IMR-90 (cell line): ENCODE data around the gene KDM8. TPM values are rescaled to one million over a fixed set of nuclear protein-coding genes. Genes with fewer than 3 reads are reported as not detected.

Experiments used
- ATAC-seq: fragments of 200-7000 bp; cut with Tn5 transposase; 2 replicates; pipeline ENCODE4 v1.9.1; 2020; ENCODE audit warnings: low read depth, mild to moderate bottlenecking, moderate library complexity
- BruUV-seq: library from RNA; stranded (reverse); fragments of 400-500 nt; replicated peaks from 2 replicates; lab custom pipeline; 2021; lab: Mats Ljungman, UMichigan
- CTCF ChIA-PET: fragments of 300-600 bp; formaldehyde crosslinking; extraction: SDS; loops from one replicate; lab custom pipeline; 2021; ENCODE audit warnings: antibody characterized with exemption; lab: Yijun Ruan, JAX
- POLR2A ChIA-PET: fragments of 300-600 bp; sonication (Branson Sonifier 250); formaldehyde crosslinking; loops from one replicate; lab custom pipeline; 2022; ENCODE audit warnings: antibody characterized with exemption; ENCODE audit not compliant: unreplicated experiment; lab: Charles Lee
- DNase-seq: peaks from one replicate; pipeline ENCODE4 v3.0.0; 2013
- H2AFZ ChIP-seq: replicated peaks from 2 replicates; pipeline ENCODE3; 2013; ENCODE audit warnings: low read length, mild to moderate bottlenecking; ENCODE audit not compliant: poor library complexity
- H2AK5ac ChIP-seq: 2 replicates; pipeline ENCODE4 v1.6.1; 2013; ENCODE audit warnings: low read depth, low read length, inconsistent platforms
- H2AK9ac ChIP-seq: replicated peaks from 2 replicates; pipeline ENCODE3; 2013; ENCODE audit warnings: mild to moderate bottlenecking, low read depth, low read length, moderate library complexity; ENCODE audit not compliant: poor library complexity
- H2BK120ac ChIP-seq: 2 replicates; pipeline ENCODE4 v1.6.1; 2013; ENCODE audit warnings: low read depth, low read length, inconsistent platforms
- H2BK15ac ChIP-seq: 3 replicates; pipeline ENCODE4 v1.6.1; 2013; ENCODE audit warnings: low read depth, low read length, inconsistent platforms
- H2BK20ac ChIP-seq: 2 replicates; pipeline ENCODE4 v1.6.1; 2013; ENCODE audit warnings: low read depth, mild to moderate bottlenecking, inconsistent platforms, low read length, moderate library complexity
- H2BK5ac ChIP-seq: 2 replicates; pipeline ENCODE4 v1.6.1; 2013; ENCODE audit warnings: mild to moderate bottlenecking, low read depth, low read length, inconsistent platforms; ENCODE audit not compliant: poor library complexity, severe bottlenecking
- H3K14ac ChIP-seq: replicated peaks from 2 replicates; pipeline ENCODE4 v1.6.1; 2013; ENCODE audit warnings: low read depth, low read length, inconsistent platforms
- H3K18ac ChIP-seq: 2 replicates; pipeline ENCODE4 v1.6.1; 2013; ENCODE audit warnings: low read depth, low read length, control low read depth
- H3K23ac ChIP-seq: 2 replicates; pipeline ENCODE4 v1.6.1; 2013; ENCODE audit warnings: low read depth, low read length, inconsistent platforms
- H3K27ac ChIP-seq: 2 replicates; pipeline ENCODE4 v1.5.1; 2013; ENCODE audit warnings: mild to moderate bottlenecking, control low read depth, low read length; ENCODE audit not compliant: insufficient read depth
- H3K27me3 ChIP-seq: 2 replicates; pipeline ENCODE4 v1.6.1; 2013; ENCODE audit warnings: low read length; ENCODE audit not compliant: control insufficient read depth, insufficient read depth
- H3K36me3 ChIP-seq: 2 replicates; pipeline ENCODE4 v1.6.1; 2013; ENCODE audit warnings: low read length, mixed read lengths; ENCODE audit not compliant: control insufficient read depth, insufficient read depth
- H3K4ac ChIP-seq: 2 replicates; pipeline ENCODE4 v1.6.1; 2013; ENCODE audit warnings: low read depth, low read length, inconsistent platforms
- H3K4me1 ChIP-seq: 2 replicates; pipeline ENCODE4 v1.6.1; 2013; ENCODE audit warnings: low read length, mixed read lengths; ENCODE audit not compliant: control insufficient read depth, insufficient read depth
- H3K4me2 ChIP-seq: 2 replicates; pipeline ENCODE4 v1.6.1; 2013; ENCODE audit warnings: low read depth, mild to moderate bottlenecking, control low read depth, low read length, moderate library complexity
- H3K4me3 ChIP-seq: 2 replicates; pipeline ENCODE4 v1.5.1; 2013; ENCODE audit warnings: low read depth, mild to moderate bottlenecking, control low read depth, low read length, moderate library complexity; ENCODE audit not compliant: insufficient read depth
- H3K56ac ChIP-seq: 2 replicates; pipeline ENCODE4 v1.6.1; 2013; ENCODE audit warnings: low read length, inconsistent platforms; ENCODE audit not compliant: insufficient read depth; ENCODE audit errors: extremely low read depth
- H3K79me1 ChIP-seq, 2 experiments: 2 replicates each; pipeline ENCODE4 v1.6.1; 2013; ENCODE audit warnings: low read length in 2 of 2, inconsistent platforms in 1 of 2, low read depth in 1 of 2
- H3K9ac ChIP-seq: 2 replicates; pipeline ENCODE4 v1.6.1; 2013; ENCODE audit warnings: low read depth, low read length, control low read depth
- H3K9me1 ChIP-seq: 2 replicates; pipeline ENCODE4 v1.6.1; 2013; ENCODE audit warnings: low read length, inconsistent platforms; ENCODE audit not compliant: insufficient read depth
- H3K9me3 ChIP-seq: 2 replicates; pipeline ENCODE4 v1.6.1; 2013; ENCODE audit warnings: low read length; ENCODE audit not compliant: control insufficient read depth, insufficient read depth
- H4K20me1 ChIP-seq: 2 replicates; pipeline ENCODE4 v1.6.1; 2013; ENCODE audit warnings: low read length, inconsistent platforms; ENCODE audit not compliant: insufficient read depth
- H4K5ac ChIP-seq: 2 replicates; pipeline ENCODE4 v1.6.1; 2013; ENCODE audit warnings: mild to moderate bottlenecking, low read depth, low read length, control low read depth
- H4K8ac ChIP-seq, 2 experiments: 2 replicates each; pipeline ENCODE4 v1.6.1; 2013; ENCODE audit warnings: low read depth in 2 of 2, low read length in 2 of 2, control low read depth in 1 of 2, inconsistent platforms in 1 of 2
- H4K91ac ChIP-seq: 2 replicates; pipeline ENCODE4 v1.6.1; 2013; ENCODE audit warnings: low read depth, low read length, inconsistent platforms; ENCODE audit not compliant: insufficient read depth
- CHD1 ChIP-seq: IDR thresholded peaks from 2 replicates; pipeline ENCODE4 v1.6.1; 2012; ENCODE audit warnings: low read depth, low read length, improper control_type of control experiment
- FOS ChIP-seq: fragments of 150-350 bp; IDR thresholded peaks from 2 replicates; pipeline ENCODE4 v1.6.1; 2016; ENCODE audit warnings: low read depth, low read length
- MAZ ChIP-seq: IDR thresholded peaks from 2 replicates; pipeline ENCODE4 v1.6.1; 2012; ENCODE audit warnings: low read depth, mild to moderate bottlenecking, low read length, improper control_type of control experiment, moderate library complexity, borderline replicate concordance
- NFE2L2 ChIP-seq: fragments of 150-350 bp; IDR thresholded peaks from 2 replicates; pipeline ENCODE4 v1.6.1; 2016; ENCODE audit warnings: low read depth, mild to moderate bottlenecking, low read length
- RCOR1 ChIP-seq: IDR thresholded peaks from 2 replicates; pipeline ENCODE4 v1.6.1; 2012; ENCODE audit warnings: mild to moderate bottlenecking, low read length, improper control_type of control experiment; ENCODE audit not compliant: insufficient replicate concordance
- RFX5 ChIP-seq: IDR thresholded peaks from 2 replicates; pipeline ENCODE4 v1.8.0; 2012; ENCODE audit warnings: low read depth, mild to moderate bottlenecking, low read length, moderate library complexity
- SMC3 ChIP-seq: fragments of 150-350 bp; IDR thresholded peaks from 2 replicates; pipeline ENCODE4 v1.6.1; 2016; ENCODE audit warnings: low read depth, mild to moderate bottlenecking, antibody characterized with exemption, low read length, moderate library complexity
- WGBS, 2 experiments: methylation state at CpG; one replicate each; pipeline versions ENCODE4 v1.1.5 to v1.1.7; 2013; ENCODE audit warnings: missing lambda C conversion rate in 2 of 2; ENCODE audit not compliant: insufficient read length in 1 of 2; ENCODE audit errors: extremely low coverage in 2 of 2; 5-methylcytosine and 5-hydroxymethylcytosine counted together
- dilution Hi-C: fragments of 300-500 bp; cut with HindIII; formaldehyde crosslinking; loops from one replicate; pipeline ENCODE4 v1.14.3; 2018; ENCODE audit warnings: low sequenced_read_pairs; ENCODE audit not compliant: unreplicated experiment
- in situ Hi-C: fragments of 300-500 bp; cut with MboI; formaldehyde crosslinking; loops from 3 replicates; pipeline ENCODE4 v1.14.3; 2019; ENCODE audit warnings: low sequenced_read_pairs, inconsistent platforms, mixed read lengths
- intact Hi-C: fragments of 100-400 bp; cut with micrococcal nuclease; formaldehyde crosslinking; loops from 2 replicates; pipeline ENCODE4 v1.10.0; 2022
- polyA plus RNA-seq, 3 experiments: library from polyadenylated mRNA; depleted of rRNA; stranded (reverse); fragments of >200 nt; gene quantifications; 2 replicates each; pipeline ENCODE4 v1.2.3, GENCODE V29; 2012; ENCODE audit warnings: low replicate concordance in 1 of 3
- total RNA-seq: library from RNA; depleted of rRNA; stranded (reverse); fragments of >200 nt; gene quantifications from 2 replicates; pipeline ENCODE4 v1.2.3, GENCODE V29; 2012
- TF ChIP-seq, protein P1 (sequence below): fragments of 150-350 bp; IDR thresholded peaks from 2 replicates; pipeline ENCODE4 v1.6.1; 2016; ENCODE audit warnings: low read depth, mild to moderate bottlenecking, low read length, moderate library complexity, borderline replicate concordance
- TF ChIP-seq, protein P2 (sequence below): conservative IDR thresholded peaks from 2 replicates; pipeline ENCODE4 v1.5.1; 2012; ENCODE audit warnings: mild to moderate bottlenecking, low read depth, low read length, improper control_type of control experiment

Gene KDM8
- total and polyA plus RNA-seq, 2 of the 4 experiments (the other 2 are of a cell fraction): 3.2 to 3.8 TPM

DNA sequence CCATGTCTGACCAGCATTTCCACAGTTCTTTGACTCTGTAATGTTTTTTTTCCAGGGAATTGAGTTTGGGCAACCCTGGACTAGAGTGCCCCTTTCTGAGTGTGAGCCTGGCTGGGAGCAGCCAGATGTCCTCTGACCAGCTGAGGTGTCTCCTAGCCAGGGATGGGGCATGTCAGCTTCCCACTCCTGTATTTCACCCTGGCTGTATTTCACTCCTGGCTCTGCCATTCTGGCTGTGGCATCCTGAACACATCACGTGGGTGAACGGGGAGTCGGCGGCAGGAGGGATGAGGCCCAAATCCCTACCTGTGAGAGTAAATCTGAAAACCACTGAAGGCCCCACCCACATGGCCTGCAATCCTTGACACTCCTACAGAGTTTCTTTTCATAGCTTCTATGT, 31.3 kb downstream of the KDM8 start (continued):
- TF ChIP-seq, protein P1, sequence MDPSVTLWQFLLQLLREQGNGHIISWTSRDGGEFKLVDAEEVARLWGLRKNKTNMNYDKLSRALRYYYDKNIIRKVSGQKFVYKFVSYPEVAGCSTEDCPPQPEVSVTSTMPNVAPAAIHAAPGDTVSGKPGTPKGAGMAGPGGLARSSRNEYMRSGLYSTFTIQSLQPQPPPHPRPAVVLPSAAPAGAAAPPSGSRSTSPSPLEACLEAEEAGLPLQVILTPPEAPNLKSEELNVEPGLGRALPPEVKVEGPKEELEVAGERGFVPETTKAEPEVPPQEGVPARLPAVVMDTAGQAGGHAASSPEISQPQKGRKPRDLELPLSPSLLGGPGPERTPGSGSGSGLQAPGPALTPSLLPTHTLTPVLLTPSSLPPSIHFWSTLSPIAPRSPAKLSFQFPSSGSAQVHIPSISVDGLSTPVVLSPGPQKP: no peak

DNA sequence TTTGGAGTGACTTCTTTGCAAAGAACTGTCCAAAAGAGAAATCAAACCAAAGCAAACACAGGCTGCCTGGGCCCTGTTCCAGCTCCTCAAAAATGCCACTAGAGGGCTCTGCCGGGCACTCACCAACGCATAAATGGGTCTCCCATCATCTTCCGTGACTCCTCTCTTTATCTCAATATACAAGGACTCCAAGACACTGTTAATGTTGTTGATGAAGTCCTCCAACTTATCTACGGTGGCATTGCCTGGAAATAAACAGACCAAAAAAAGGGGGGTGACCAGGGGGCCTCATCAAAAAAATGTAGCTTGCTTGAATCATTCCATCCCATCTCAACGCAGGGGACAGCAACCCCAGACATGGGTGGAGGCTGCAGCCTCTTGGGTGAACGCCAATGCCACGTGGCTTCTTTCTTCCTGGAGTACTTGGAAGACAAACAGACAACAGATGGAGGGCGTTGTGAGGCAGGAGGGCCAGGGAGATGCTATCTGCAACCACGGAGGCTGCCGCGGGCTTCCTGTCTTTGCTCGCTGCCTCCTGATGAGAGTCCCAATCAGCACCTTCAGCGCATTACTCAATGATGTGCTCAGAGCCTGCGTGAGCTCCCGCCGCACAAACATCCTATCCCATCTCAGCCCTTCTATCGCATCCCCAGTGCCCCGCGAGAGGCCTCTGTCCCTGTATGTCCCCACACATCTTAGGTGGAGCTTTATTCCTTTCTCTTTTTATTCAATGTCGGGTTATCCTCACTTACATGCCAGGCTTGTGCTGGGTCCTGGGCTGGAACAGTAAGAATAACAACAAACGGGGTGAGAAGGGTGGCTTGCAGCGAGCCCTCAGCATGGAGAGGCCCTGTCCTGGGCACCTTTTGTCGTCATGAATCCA, 32.0 kb downstream of the KDM8 start:
- H3K27me3 ChIP-seq: no peaks in the 10 kb centered on the region
- peak overlapping the region; percentile 92 for H2BK120ac ChIP-seq
- peak overlapping the region; percentile 91 for H2AK5ac ChIP-seq
- peak overlapping the region; percentile 78 for H3K27ac ChIP-seq
- peak overlapping the region; percentile 37 for H2AK9ac ChIP-seq
- peak overlapping the region; percentile 86 for H3K23ac ChIP-seq
- H3K18ac ChIP-seq: peak overlapping the region; percentile 6
- H3K79me1 ChIP-seq: peaks cover 8 to 52% of the 10 kb centered on the region in 2 experiments; a peak in 3 of 4 replicates
- peaks cover 20% of the 10 kb centered on the region for H3K36me3 ChIP-seq
- in situ Hi-C loops: no loop called here
- no peaks in the 10 kb centered on the region for H4K20me1 ChIP-seq
- DNase-seq (peak; percentile 85), ATAC-seq (peak; percentile 89)
- ChIA-PET CTCF (interaction anchor here (0.6 to 2.2 kb wide), 17 partner anchors 8 to 218 kb away, joined by 3 to 24 read pairs (median 4); no protein-coding TSS in a partner anchor), POLR2A (interaction anchor here (0.6 to 1.5 kb wide), 3 partner anchors 8 to 131 kb away, joined by 3 to 8 read pairs (median 3); no protein-coding TSS in a partner anchor)
- H3K9me1 ChIP-seq: peaks cover 18% of the 10 kb centered on the region
- peak overlapping the region; percentile 72 for H2AFZ ChIP-seq
- H2BK15ac ChIP-seq: peak overlapping the region; percentile 77; the same call in 2 of the 3 replicates
- H3K14ac ChIP-seq: peak overlapping the region; percentile 30
- intact Hi-C loops: loop anchor here (1.0 to 2.0 kb wide), 5 partner anchors 78 to 222 kb away; no protein-coding TSS in a partner anchor
- peak overlapping the region; percentile 93 for H2BK20ac ChIP-seq
- peak overlapping the region; percentile 77 to 83 for H4K8ac ChIP-seq
- H3K4ac ChIP-seq: peak overlapping the region; percentile 95
- peaks cover 18% of the 10 kb centered on the region for H3K4me1 ChIP-seq
- no peak overlapping the region for H3K4me3 ChIP-seq
- no peaks in the 10 kb centered on the region for H3K9me3 ChIP-seq
- H4K5ac ChIP-seq: peak overlapping the region; percentile 16
- H4K91ac ChIP-seq: peak overlapping the region; percentile 97
- peak overlapping the region; percentile 10; the same call in 1 of the 2 replicates for H3K9ac ChIP-seq
- peak overlapping the region; percentile 42 for H2BK5ac ChIP-seq
- H3K56ac ChIP-seq: peak overlapping the region; percentile 59
- dilution Hi-C loops: no loop called here
- 42% methylated on average over 10 of the region's 23 CpGs; no CpG with 5 or more reads in 1 of the 2 experiments for WGBS, 2 experiments
- H3K4me2 ChIP-seq: no peak overlapping the region
- no TSS peak for BruUV-seq
- TF ChIP-seq, protein P2, sequence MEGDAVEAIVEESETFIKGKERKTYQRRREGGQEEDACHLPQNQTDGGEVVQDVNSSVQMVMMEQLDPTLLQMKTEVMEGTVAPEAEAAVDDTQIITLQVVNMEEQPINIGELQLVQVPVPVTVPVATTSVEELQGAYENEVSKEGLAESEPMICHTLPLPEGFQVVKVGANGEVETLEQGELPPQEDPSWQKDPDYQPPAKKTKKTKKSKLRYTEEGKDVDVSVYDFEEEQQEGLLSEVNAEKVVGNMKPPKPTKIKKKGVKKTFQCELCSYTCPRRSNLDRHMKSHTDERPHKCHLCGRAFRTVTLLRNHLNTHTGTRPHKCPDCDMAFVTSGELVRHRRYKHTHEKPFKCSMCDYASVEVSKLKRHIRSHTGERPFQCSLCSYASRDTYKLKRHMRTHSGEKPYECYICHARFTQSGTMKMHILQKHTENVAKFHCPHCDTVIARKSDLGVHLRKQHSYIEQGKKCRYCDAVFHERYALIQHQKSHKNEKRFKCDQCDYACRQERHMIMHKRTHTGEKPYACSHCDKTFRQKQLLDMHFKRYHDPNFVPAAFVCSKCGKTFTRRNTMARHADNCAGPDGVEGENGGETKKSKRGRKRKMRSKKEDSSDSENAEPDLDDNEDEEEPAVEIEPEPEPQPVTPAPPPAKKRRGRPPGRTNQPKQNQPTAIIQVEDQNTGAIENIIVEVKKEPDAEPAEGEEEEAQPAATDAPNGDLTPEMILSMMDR: peak; percentile 92
- no peak for TF ChIP-seq NFE2L2
- TF ChIP-seq, protein P1: no peak
- no peak for TF ChIP-seq CHD1
- no peak for TF ChIP-seq RCOR1
- no peak for TF ChIP-seq FOS
- TF ChIP-seq SMC3: peak; percentile 97
- TF ChIP-seq MAZ: no peak
- TF ChIP-seq RFX5: no peak
